DOHH2 (cell line): Measurements from ENCODE around the gene KRT9.
"Not testable (repeated sequence)": the region's sequence is repeated elsewhere in the genome, so short reads cannot be mapped to it uniquely, and the experiment has no call there.

Experiments
- H3F3A ChIP-seq: fragments of 200-600 bp; sonication (generic), shearing (Covaris generic); 2 replicates; pipeline ENCODE4 v1.6.0; 2016; ENCODE audit warnings: antibody characterized with exemption, mild to moderate bottlenecking; ENCODE audit not compliant: control insufficient read depth, insufficient read depth
- H3K27ac ChIP-seq: fragments of 200-600 bp; sonication (generic); 2 replicates; pipeline ENCODE4 v1.5.1; 2014; ENCODE audit warnings: low read depth, mild to moderate bottlenecking, low read length, moderate library complexity
- H3K27me3 ChIP-seq: fragments of 200-600 bp; sonication (generic); 2 replicates; pipeline ENCODE4 v1.6.1; 2014; ENCODE audit warnings: mild to moderate bottlenecking, low read length, mixed read lengths; ENCODE audit not compliant: control insufficient read depth
- H3K36me3 ChIP-seq: fragments of 200-600 bp; sonication (generic); 2 replicates; pipeline ENCODE4 v1.6.1; 2014; ENCODE audit warnings: mild to moderate bottlenecking, low read length, moderate library complexity, mixed read lengths; ENCODE audit not compliant: control insufficient read depth
- H3K4me1 ChIP-seq: fragments of 200-600 bp; sonication (generic); 2 replicates; pipeline ENCODE4 v1.6.1; 2014; ENCODE audit warnings: mild to moderate bottlenecking, low read length, mixed read lengths; ENCODE audit not compliant: control insufficient read depth
- H3K4me2 ChIP-seq: fragments of 200-600 bp; sonication (generic); 2 replicates; pipeline ENCODE4 v1.6.0; 2014; ENCODE audit warnings: mild to moderate bottlenecking, low read length, moderate library complexity
- H3K4me3 ChIP-seq: fragments of 200-600 bp; sonication (generic); 2 replicates; pipeline ENCODE4 v1.5.1; 2014; ENCODE audit warnings: mild to moderate bottlenecking, low read length, mixed read lengths
- H3K79me2 ChIP-seq: fragments of 200-600 bp; sonication (generic); 2 replicates; pipeline ENCODE4 v1.6.1; 2014; ENCODE audit warnings: mild to moderate bottlenecking, low read length, mixed read lengths; ENCODE audit not compliant: control insufficient read depth
- H3K9me2 ChIP-seq: fragments of 200-600 bp; sonication (generic); replicated peaks from 2 replicates; pipeline ENCODE4 v1.6.1; 2014; ENCODE audit warnings: mild to moderate bottlenecking, low read length, mixed read lengths; ENCODE audit not compliant: control insufficient read depth
- H3K9me3 ChIP-seq: fragments of 200-600 bp; sonication (generic); 2 replicates; pipeline ENCODE4 v1.6.1; 2014; ENCODE audit warnings: antibody characterized with exemption, low read length, mixed read lengths; ENCODE audit not compliant: control insufficient read depth, insufficient read depth
- H4K20me1 ChIP-seq: fragments of 200-600 bp; sonication (generic); 2 replicates; pipeline ENCODE4 v1.6.0; 2014; ENCODE audit warnings: low read depth, mild to moderate bottlenecking, antibody characterized with exemption, low read length, moderate library complexity; ENCODE audit not compliant: control insufficient read depth, insufficient read depth
- CTCF ChIP-seq: fragments of 200-600 bp; sonication (generic); IDR thresholded peaks from one replicate; pipeline ENCODE4 v1.5.1; 2014; ENCODE audit warnings: antibody characterized with exemption, mild to moderate bottlenecking, low read depth, low read length; ENCODE audit not compliant: poor library complexity, severe bottlenecking
- EZH2phosphoT487 ChIP-seq: fragments of 200-600 bp; sonication (generic); IDR thresholded peaks from 2 replicates; pipeline ENCODE4 v1.6.1; 2017; ENCODE audit warnings: borderline replicate concordance, mild to moderate bottlenecking, antibody characterized with exemption, low read length, moderate library complexity, mixed read lengths

The KRT9 gene

GRCh38 chr17:41545829-41546410 is 25.9 kb downstream of the KRT9 start:
- no peaks in the 10 kb centered on the region for H3F3A ChIP-seq
- TF ChIP-seq CTCF (no peak), EZH2phosphoT487 (no peak)
- H3K36me3 ChIP-seq, result no peaks in the 10 kb centered on the region
- no peak overlapping the region for H3K4me2 ChIP-seq
- H3K4me1 ChIP-seq, result peaks cover 5% of the 10 kb centered on the region
- H3K79me2 ChIP-seq, result no peaks in the 10 kb centered on the region
- no peaks in the 10 kb centered on the region for H3K9me3 ChIP-seq
- H4K20me1 ChIP-seq, result no peaks in the 10 kb centered on the region
- H3K4me3 ChIP-seq, result no peak overlapping the region
- no peak overlapping the region for H3K27ac ChIP-seq
- peaks cover 4% of the 10 kb centered on the region; the same call in 1 of the 2 replicates for H3K27me3 ChIP-seq
- H3K9me2 ChIP-seq, result no peaks in the 10 kb centered on the region

- H3K9me3 ChIP-seq, result no peaks in the 10 kb centered on the region
- no peaks in the 10 kb centered on the region for H4K20me1 ChIP-seq
- H3K4me3 ChIP-seq, result no peak overlapping the region
- no peaks in the 10 kb centered on the region; the same call in 1 of the 2 replicates for H3K27me3 ChIP-seq
- no peaks in the 10 kb centered on the region for H3K36me3 ChIP-seq
- no peaks in the 10 kb centered on the region for H3F3A ChIP-seq
- H3K27ac ChIP-seq, result no peak overlapping the region
- no peak overlapping the region for H3K4me2 ChIP-seq
- H3K9me2 ChIP-seq, result no peaks in the 10 kb centered on the region
- H3K79me2 ChIP-seq, result no peaks in the 10 kb centered on the region
- H3K4me1 ChIP-seq, result peaks cover 5% of the 10 kb centered on the region
- no peak for TF ChIP-seq CTCF
- TF ChIP-seq EZH2phosphoT487, result no peak
Observed at GRCh38 chr17:41544935-41545334, 26.9 kb downstream of the KRT9 start.

GRCh38 chr17:41544491-41544892 is 27.4 kb downstream of the KRT9 start:
- H3K4me2 ChIP-seq, result no peak overlapping the region
- no peaks in the 10 kb centered on the region for H3K9me3 ChIP-seq
- no peaks in the 10 kb centered on the region for H3F3A ChIP-seq
- no peak for TF ChIP-seq EZH2phosphoT487
- no peak for TF ChIP-seq CTCF
- no peak overlapping the region for H3K27ac ChIP-seq
- no peaks in the 10 kb centered on the region for H3K9me2 ChIP-seq
- no peak overlapping the region for H3K4me3 ChIP-seq
- no peaks in the 10 kb centered on the region for H3K36me3 ChIP-seq
- no peaks in the 10 kb centered on the region for H4K20me1 ChIP-seq
- no peaks in the 10 kb centered on the region for H3K79me2 ChIP-seq
- peaks cover 5% of the 10 kb centered on the region for H3K4me1 ChIP-seq
- no peaks in the 10 kb centered on the region; the same call in 1 of the 2 replicates for H3K27me3 ChIP-seq

GRCh38 chr17:41542786-41543185 is 29.1 kb downstream of the KRT9 start:
- H3K4me1 ChIP-seq, H3F3A ChIP-seq, H4K20me1 ChIP-seq, H3K27me3 ChIP-seq, H3K79me2 ChIP-seq, H3K36me3 ChIP-seq, H3K27ac ChIP-seq, H3K9me3 ChIP-seq, H3K4me2 ChIP-seq, H3K4me3 ChIP-seq, H3K9me2 ChIP-seq: not testable (repeated sequence)
